Measurements from ENCODE around the gene HAUS6.
"Not testable (repeated sequence)": the region's sequence is repeated elsewhere in the genome, so short reads cannot be mapped to it uniquely, and the experiment has no call there.

Gene HAUS6

GRCh38 chr9:19028835-19029451 is 73.8 kb downstream of the HAUS6 start:
- CTCF ChIA-PET, result interaction anchor here (0.6 to 1.0 kb wide), 6 partner anchors 11 to 815 kb away, joined by 3 to 4 read pairs (median 4); no protein-coding TSS in a partner anchor
- TF ChIP-seq PKNOX1 (IDR thresholded peaks at IDR 0.05) (no peak), ZNF384 (IDR thresholded peaks at IDR 0.05) (no peak), L3MBTL2 (conservative IDR thresholded peaks at IDR 0.05) (no peak), TARDBP (IDR thresholded peaks at IDR 0.05) (no peak), SUZ12 (IDR thresholded peaks at IDR 0.05) (no peak), SP1 (IDR thresholded peaks at IDR 0.05) (no peak), BHLHE40 (IDR thresholded peaks at IDR 0.05; ENCODE audit: borderline replicate concordance) (no peak), ELF4 (IDR thresholded peaks at IDR 0.05) (no peak), LEF1 (IDR thresholded peaks at IDR 0.05; ENCODE audit: borderline replicate concordance) (no peak), FOXA1 (IDR thresholded peaks at IDR 0.05) (no peak)
- POLR2A ChIA-PET, result no interaction called here
- peak; percentile 86 for DNase-seq (ENCODE audit: extremely low spot score)

GRCh38 chr9:19027825-19028224 is 74.9 kb downstream of the HAUS6 start:
- CTCF ChIA-PET, result no interaction called here
- DNase-seq (ENCODE audit: extremely low spot score), result no peak
- POLR2A ChIA-PET, result no interaction called here
- no peak for TF ChIP-seq ARNT (IDR thresholded peaks at IDR 0.05)
- TF ChIP-seq ZNF384 (IDR thresholded peaks at IDR 0.05), result no peak
- no peak for TF ChIP-seq FOXK2 (IDR thresholded peaks at IDR 0.05)
- TF ChIP-seq L3MBTL2 (conservative IDR thresholded peaks at IDR 0.05), result no peak
- TF ChIP-seq SP1 (IDR thresholded peaks at IDR 0.05), result no peak

GRCh38 chr9:19026375-19026774 is 76.3 kb downstream of the HAUS6 start:
- CTCF ChIA-PET, result interaction anchor here (0.6 kb wide), 1 partner anchor 24 kb away, joined by 3 read pairs; no protein-coding TSS in a partner anchor
- DNase-seq (ENCODE audit: extremely low spot score), result no peak

GRCh38 chr9:19023078-19023477 is 79.6 kb downstream of the HAUS6 start:
- TF ChIP-seq ELF4 (IDR thresholded peaks at IDR 0.05) (no peak), PKNOX1 (IDR thresholded peaks at IDR 0.05) (no peak), SP1 (IDR thresholded peaks at IDR 0.05) (no peak), HDGF (IDR thresholded peaks at IDR 0.05; ENCODE audit: borderline replicate concordance) (no peak), CTBP1 (IDR thresholded peaks at IDR 0.05; ENCODE audit: borderline replicate concordance) (no peak), BHLHE40 (IDR thresholded peaks at IDR 0.05; ENCODE audit: borderline replicate concordance) (no peak), SUZ12 (IDR thresholded peaks at IDR 0.05) (no peak), FOXK2 (IDR thresholded peaks at IDR 0.05) (no peak), NFRKB (IDR thresholded peaks at IDR 0.05) (no peak), L3MBTL2 (conservative IDR thresholded peaks at IDR 0.05) (no peak), ARNT (IDR thresholded peaks at IDR 0.05) (no peak)
- no peak for DNase-seq (ENCODE audit: extremely low spot score)
- ChIA-PET POLR2A (no interaction called here), CTCF (no interaction called here)

More at GRCh38 chr9:19026375-19026774, 76.3 kb downstream of the HAUS6 start:
- TF ChIP-seq NFRKB (IDR thresholded peaks at IDR 0.05), result no peak
- no peak for TF ChIP-seq SUZ12 (IDR thresholded peaks at IDR 0.05)
- no peak for TF ChIP-seq LEF1 (IDR thresholded peaks at IDR 0.05; ENCODE audit: borderline replicate concordance)
- TF ChIP-seq SP1 (IDR thresholded peaks at IDR 0.05), result no peak
- TF ChIP-seq FOXM1 (IDR thresholded peaks at IDR 0.05; ENCODE audit: borderline replicate concordance), result no peak
- TF ChIP-seq ELF4 (IDR thresholded peaks at IDR 0.05), result no peak
- no peak for TF ChIP-seq BHLHE40 (IDR thresholded peaks at IDR 0.05; ENCODE audit: borderline replicate concordance)
- no peak for TF ChIP-seq TARDBP (IDR thresholded peaks at IDR 0.05)
- TF ChIP-seq FOXA1 (IDR thresholded peaks at IDR 0.05), result no peak
- no peak for TF ChIP-seq ARNT (IDR thresholded peaks at IDR 0.05)
- no peak for TF ChIP-seq HDGF (IDR thresholded peaks at IDR 0.05; ENCODE audit: borderline replicate concordance)
- no peak for TF ChIP-seq CTBP1 (IDR thresholded peaks at IDR 0.05; ENCODE audit: borderline replicate concordance)
- TF ChIP-seq L3MBTL2 (conservative IDR thresholded peaks at IDR 0.05), result no peak
- POLR2A ChIA-PET, result no interaction called here

- ChIA-PET CTCF (no interaction called here), POLR2A (no interaction called here)
- DNase-seq (ENCODE audit: extremely low spot score), result no peak
- no peak for TF ChIP-seq FOXA1 (IDR thresholded peaks at IDR 0.05)
- TF ChIP-seq ELF4 (IDR thresholded peaks at IDR 0.05), result no peak
- no peak for TF ChIP-seq NFRKB (IDR thresholded peaks at IDR 0.05)
- no peak for TF ChIP-seq LEF1 (IDR thresholded peaks at IDR 0.05; ENCODE audit: borderline replicate concordance)
- no peak for TF ChIP-seq SUZ12 (IDR thresholded peaks at IDR 0.05)
- no peak for TF ChIP-seq SP1 (IDR thresholded peaks at IDR 0.05)
- no peak for TF ChIP-seq FOXK2 (IDR thresholded peaks at IDR 0.05)
- TF ChIP-seq FOXM1 (IDR thresholded peaks at IDR 0.05; ENCODE audit: borderline replicate concordance), result no peak
Measured at GRCh38 chr9:19022206-19022605, 80.5 kb downstream of the HAUS6 start.

- CTCF ChIA-PET; DNase-seq (ENCODE audit: extremely low spot score); POLR2A ChIA-PET: not testable (repeated sequence)
Measured at GRCh38 chr9:19021649-19022048, 81.1 kb downstream of the HAUS6 start.

- CTCF ChIA-PET, result no interaction called here
- DNase-seq (ENCODE audit: extremely low spot score), result no peak
- POLR2A ChIA-PET, result no interaction called here
- no peak for TF ChIP-seq BHLHE40 (IDR thresholded peaks at IDR 0.05; ENCODE audit: borderline replicate concordance)
- no peak for TF ChIP-seq NFRKB (IDR thresholded peaks at IDR 0.05)
- no peak for TF ChIP-seq SUZ12 (IDR thresholded peaks at IDR 0.05)
- TF ChIP-seq ELF4 (IDR thresholded peaks at IDR 0.05), result no peak
- TF ChIP-seq SP1 (IDR thresholded peaks at IDR 0.05), result no peak
- TF ChIP-seq HDGF (IDR thresholded peaks at IDR 0.05; ENCODE audit: borderline replicate concordance), result no peak
- TF ChIP-seq FOXK2 (IDR thresholded peaks at IDR 0.05), result no peak
Measured at GRCh38 chr9:19020886-19021455, 81.7 kb downstream of the HAUS6 start.

Data from HEK293T (cell line).